Skin epidermis (tissue), 12 donors: ENCODE results near the gene AQP3.
"Not testable (repeated sequence)": the region's sequence is repeated elsewhere in the genome, so short reads cannot be mapped to it uniquely, and the experiment has no call there.

Source experiments
- H3K27ac ChIP-seq, 21 experiments: fragments of 200-600 bp; sonication (generic) in 11 of 21; one replicate each; pipeline ENCODE4 v1.5.0; 2020; ENCODE audit warnings: mild to moderate bottlenecking in 3 of 21, inconsistent platforms in 2 of 21, moderate library complexity in 2 of 21
- H3K4me3 ChIP-seq, 7 experiments: fragments of 200-600 bp; sonication (generic) in 2 of 7; one replicate each; pipeline ENCODE4 v1.5.0; 2020; ENCODE audit warnings: inconsistent platforms in 2 of 7, mild to moderate bottlenecking in 2 of 7, moderate library complexity in 1 of 7

Gene AQP3

DNA sequence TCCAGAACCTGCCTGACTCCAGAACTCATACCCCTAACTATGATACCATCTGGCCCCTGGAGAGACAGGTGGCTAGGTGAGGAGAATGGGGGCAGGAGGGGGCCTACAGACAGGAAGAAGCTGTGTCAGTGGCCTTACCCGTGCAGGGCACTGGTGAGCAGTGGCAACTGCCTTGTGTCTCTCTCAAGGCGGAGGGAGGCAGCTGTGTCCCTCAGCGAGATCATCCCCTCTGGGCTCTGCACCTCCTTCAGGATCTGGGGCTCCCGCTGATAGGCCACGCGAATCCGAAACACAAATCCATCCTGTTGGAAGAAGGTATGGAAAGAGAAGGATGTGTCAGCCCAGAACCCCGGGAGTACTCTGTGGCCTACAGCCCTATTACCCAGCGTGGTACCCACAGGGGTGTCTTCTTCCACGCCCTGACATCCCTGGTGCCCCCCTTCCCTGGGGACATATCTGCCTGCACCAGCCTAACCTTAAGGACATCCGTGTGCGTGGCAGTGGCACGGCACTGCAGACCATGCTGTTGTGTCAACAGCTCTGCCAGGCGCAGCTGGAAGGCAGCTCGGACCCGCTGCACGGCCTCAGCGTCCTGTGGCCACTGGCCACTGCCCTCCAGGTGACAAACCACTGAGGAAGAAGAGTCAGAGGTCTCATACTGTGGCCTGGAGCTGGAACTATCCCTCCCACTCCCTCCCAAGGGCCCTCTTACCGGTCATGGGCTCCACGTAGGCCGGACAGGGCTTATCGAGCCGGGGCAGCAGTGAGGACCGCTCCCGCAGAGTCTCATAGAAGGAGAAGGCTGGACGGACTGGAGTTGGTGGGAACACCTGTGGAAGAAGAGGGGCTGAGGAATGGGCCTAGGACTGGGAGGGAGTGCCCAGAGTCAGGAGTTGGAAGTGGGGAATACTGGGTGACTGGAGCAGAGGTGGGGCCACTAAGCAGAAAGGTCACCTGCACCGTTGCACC, 18.5 kb upstream of the AQP3 start:
- no peak overlapping the region for H3K4me3 ChIP-seq
- peak overlapping the region in 1 of 21 experiments; percentile 17 for H3K27ac ChIP-seq

DNA sequence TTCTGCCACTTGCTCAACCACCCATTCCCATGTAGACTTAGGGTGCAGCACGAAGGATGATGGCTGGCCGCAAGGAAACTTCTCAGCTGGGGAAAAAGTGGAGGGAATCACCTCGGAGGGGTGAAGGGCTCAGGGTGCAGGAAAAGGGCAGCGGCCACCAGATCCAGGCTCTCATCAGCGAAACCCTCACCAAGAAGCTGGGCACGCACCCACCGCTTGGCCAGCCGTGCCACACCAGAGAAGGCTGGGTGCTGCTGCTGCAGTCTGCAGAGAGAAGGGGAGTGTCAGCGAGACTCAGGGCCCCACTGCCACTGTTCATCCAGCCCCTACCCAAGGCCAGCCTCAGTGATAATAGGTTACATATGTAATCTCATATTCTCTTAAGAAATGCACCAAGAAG, 17.7 kb upstream of the AQP3 start:
- H3K27ac ChIP-seq: no peak overlapping the region
- H3K4me3 ChIP-seq: no peak overlapping the region

DNA sequence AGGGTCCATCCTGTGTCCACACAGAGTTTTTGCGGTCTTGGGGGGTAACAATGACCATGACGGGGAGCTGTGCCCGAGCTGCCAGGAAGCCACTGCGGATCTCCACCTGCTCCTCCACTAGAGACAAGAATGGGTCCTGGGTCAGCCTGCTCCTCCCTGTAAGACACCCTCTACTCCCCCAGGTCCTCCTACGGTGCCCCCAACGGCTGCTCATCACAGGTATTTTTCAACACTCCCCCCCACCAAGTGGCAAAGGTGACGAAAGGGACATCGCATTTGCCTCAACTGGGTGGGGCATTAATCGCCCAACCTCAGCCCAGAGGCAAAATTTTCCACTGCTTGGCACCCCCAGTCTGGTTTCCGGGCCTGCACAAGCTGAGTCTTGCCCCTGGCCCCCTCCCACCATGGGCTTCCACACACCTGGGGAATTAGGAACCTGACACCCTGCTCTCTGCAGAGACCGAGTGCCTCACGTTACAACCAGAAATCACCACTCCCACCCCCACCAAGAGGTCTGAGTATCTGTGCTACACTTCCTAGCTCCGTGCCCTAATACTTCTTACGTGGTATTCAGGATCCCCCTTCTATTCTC, 16.7 kb upstream of the AQP3 start:
- Histone ChIP-seq H3K27ac (peak overlapping the region in 6 of 21 experiments; percentile 5 to 39 (median 30)), H3K4me3 (no peak overlapping the region)

DNA sequence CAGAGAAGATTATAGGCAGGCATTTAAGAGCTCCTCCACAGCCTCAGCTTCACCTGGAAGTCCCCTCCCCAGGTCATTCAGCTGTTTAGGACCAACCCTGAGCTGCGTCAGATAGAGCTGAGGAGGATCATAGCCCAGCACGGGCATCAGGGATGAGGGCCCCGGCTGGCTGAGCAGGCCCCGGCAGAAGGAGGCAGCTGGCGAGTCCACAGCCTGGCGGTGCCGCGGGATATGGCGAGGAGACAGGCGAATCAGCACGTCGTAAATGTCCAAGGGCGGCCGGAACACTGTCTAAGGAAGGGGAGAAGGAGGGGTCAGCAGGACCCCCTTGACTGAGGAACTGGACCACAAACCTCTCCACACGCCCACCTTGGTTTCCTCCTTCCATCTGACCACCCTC, 15.8 kb upstream of the AQP3 start:
- Histone ChIP-seq H3K27ac (peak overlapping the region in 6 of 21 experiments; percentile 21 to 39 (median 34)), H3K4me3 (no peak overlapping the region)

DNA sequence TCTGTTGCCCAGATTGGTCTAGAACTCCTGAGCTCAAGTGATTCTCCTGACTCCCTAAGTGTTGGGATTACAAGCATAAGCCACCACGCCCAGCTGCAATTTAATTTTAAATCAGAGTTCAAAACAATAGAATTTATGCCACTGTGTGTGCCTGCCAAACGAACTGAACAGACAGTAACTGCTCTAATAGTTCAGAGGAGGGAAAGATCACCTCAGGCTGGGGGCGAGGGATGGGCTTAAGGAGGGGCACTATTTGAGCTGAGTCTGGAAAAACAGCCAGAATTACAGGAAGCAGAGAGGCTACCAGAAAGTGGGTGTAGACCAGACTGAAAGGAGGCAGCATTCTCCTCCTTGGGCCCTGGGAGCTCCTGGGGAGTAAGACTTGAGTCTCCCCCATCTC, 14.1 kb upstream of the AQP3 start:
- Histone ChIP-seq H3K27ac (peak overlapping the region in 17 of 21 experiments; percentile 39 to 82 (median 65)), H3K4me3 (no peak overlapping the region)

DNA sequence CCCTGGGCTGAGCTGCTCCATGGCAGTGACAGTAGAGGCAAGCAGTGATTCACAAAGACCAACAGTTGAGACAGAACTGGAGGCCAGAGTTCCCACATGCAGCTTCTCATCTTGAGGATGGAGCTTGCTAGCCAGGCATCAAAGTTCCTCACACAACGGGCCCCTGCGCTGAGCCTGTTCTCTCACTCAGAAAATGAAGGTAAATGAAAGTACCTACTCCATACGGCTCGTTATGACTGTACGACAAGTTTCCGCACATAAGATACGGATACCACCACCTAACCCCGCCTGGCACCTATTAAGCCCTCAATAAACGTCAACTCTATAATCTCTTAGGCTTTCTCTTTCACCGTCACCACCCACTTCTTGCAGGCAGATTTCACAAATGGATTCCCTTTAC, 13.5 kb upstream of the AQP3 start:
- Histone ChIP-seq H3K27ac (peak overlapping the region in 16 of 21 experiments; percentile 39 to 82 (median 66)), H3K4me3 (no peak overlapping the region)

DNA sequence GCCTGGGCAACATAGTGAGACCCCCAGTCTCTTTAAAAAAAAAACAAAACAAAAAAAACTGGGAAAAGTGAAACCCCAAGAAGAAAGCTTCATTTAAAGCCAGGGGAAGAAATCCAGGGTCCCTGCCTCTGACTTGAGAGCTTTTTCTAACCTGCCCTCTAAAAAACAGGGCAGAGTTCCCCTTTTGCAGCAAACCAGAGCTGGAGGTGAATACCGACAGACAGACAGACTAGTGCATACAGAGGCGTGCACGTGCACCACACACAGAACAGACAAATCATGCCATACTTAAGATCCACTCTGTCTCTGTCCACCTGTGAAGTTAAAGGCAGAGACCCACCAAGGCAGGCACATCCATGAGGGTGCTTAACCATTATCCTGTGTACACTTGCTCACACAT, 11.7 kb upstream of the AQP3 start:
- Histone ChIP-seq H3K4me3 (no peak overlapping the region), H3K27ac (peak overlapping the region in 16 of 21 experiments; percentile 6 to 82 (median 52))

DNA sequence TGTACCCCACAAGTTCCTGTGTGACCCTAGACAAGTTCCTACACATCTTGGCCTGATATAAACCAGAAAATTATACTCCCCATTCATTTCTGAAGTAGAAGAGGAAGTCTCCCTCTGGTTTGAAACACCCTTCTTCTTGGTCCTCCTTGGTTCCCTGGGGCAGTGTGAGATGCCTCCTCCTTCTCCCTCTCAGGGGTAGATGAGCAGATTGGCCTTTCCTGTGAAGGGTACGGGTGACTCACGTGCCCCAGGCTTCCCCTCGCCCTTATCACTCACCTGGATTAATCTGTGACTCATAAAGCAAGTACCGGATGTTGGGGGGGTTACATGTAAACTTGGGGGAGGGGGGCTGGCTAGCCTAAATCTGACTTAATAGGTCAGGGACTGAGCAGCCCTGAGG, 11.1 kb upstream of the AQP3 start:
- peak overlapping the region in 17 of 21 experiments; percentile 14 to 82 (median 51) for H3K27ac ChIP-seq

DNA sequence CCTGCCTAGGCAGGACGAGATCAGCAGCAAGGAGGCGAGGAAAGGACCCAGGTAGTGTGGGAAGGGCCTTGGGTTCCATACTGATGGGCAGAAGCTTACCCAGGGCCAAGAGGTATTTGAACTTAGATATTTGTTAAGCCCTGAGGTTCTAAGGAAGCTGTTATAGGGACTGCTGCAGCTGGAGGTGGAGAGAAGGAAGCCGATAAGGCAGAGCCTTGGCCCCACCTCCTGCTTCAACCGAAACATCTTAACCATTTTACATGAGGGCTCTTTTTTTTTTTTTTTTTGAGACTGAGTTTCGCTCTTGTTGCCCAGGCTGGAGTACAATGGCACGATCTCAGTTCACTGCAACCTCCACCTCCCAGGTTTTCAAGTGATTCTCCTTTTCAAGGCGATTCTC, 8.6 kb upstream of the AQP3 start:
- Histone ChIP-seq H3K27ac (peak overlapping the region in 2 of 21 experiments; percentile 7 to 23), H3K4me3 (no peak overlapping the region)

More for the DNA sequence above, 11.1 kb upstream of the AQP3 start:
- H3K4me3 ChIP-seq: no peak overlapping the region

DNA sequence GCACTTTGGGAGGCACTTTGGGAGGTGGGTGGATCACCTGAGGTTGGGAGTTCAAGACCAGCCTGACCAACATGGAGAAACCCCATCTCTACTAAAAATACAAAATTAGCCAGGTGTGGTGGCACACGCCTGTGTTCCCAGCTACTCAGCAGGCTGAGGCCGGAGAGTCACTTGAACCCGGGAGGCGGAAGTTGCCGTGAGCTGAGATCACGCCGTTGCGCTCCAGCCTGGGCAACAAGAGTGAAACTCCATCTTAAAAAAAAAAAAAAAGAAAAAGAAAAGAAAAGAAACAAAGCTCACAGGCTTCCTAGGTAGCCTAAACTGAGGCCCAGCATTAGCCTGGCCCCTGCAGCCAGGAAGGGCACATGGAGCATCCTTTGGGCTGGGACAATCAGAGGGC, 8.1 kb upstream of the AQP3 start:
- H3K27ac ChIP-seq: peak overlapping the region in 1 of 21 experiments; percentile 7
- not testable (repeated sequence) for H3K4me3 ChIP-seq

DNA sequence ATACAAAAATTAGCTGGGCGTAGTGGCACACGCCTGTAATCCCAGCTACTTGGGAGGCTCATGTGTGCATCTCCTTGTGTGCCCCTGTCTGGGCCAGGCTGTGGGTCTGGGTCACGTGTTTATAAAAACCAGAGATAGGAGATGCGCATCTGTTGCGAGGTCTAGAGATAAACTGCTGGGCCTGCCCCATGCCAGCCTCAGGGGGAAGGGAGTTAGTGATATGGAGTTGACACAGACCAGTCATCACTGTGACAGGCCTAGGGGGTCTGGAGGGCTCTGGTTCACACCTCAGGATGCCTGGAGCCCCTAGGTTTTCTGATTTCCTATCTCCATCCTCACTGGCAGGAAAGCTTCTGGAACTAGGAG, 7.3 kb upstream of the AQP3 start:
- H3K27ac ChIP-seq: peak overlapping the region in 1 of 21 experiments; percentile 75

DNA sequence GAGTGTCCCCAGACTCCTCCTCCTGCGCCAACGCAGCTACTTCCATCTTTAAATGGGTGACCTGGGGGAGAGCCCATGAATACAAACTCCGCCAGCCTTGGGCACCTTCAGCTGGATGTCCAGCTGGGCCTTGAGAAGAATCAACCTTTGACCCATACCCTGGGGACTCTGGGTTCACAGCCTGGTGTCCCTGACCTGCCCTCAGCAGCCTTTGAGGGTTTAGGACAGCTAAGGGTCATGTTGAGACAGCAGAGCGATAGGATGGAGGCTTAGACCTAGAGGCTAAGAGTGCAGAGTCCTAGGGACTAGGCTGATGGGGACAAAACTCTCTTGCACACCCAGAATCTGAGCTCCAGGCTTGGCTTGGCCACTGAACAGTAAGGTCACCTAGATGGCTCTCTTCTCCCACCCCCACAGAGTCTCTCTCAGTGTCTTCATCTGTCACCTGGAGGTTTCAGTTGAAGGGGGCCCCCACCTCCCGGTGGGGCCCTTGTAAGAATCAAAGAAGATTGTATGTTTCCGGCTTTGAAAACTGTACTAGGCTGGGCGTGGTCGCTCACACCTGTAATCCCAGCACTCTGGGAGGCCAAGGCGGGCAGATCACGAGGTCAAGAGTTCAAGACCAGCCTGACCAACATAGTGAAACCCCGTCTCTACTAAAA, 6.7 kb upstream of the AQP3 start:
- Histone ChIP-seq H3K27ac (peak overlapping the region in 11 of 21 experiments; percentile 24 to 75 (median 49)), H3K4me3 (no peak overlapping the region)

More for the DNA sequence above, 7.3 kb upstream of the AQP3 start:
- not testable (repeated sequence) for H3K4me3 ChIP-seq

DNA sequence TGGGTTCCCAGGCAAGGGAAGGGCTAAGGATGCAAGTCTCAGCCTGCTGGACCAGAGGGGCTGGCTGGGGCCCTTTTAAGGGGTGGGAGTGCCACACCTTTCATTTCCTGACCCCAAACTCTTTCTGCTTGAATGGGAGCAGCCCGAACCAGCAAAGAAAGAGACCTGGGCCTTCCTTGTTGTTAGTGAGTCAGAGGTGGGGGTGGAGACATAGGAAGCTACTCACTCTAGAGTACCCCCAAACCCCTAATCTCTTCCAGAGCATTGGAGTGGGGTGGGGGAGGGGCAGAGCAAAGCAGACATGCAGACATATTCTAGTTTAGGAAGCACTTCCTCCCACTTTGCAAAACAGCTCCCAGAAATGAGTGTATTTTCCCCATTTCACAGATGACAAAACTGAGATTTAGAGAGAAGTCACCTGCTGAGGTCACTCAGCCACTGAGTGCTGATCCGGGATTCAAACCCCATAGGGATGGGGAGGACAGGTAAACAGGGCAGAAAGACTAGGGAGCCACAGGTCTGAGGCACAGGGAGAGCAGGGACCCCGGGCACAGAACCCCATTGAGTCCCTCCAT, 6.0 kb upstream of the AQP3 start:
- no peak overlapping the region for H3K4me3 ChIP-seq

DNA sequence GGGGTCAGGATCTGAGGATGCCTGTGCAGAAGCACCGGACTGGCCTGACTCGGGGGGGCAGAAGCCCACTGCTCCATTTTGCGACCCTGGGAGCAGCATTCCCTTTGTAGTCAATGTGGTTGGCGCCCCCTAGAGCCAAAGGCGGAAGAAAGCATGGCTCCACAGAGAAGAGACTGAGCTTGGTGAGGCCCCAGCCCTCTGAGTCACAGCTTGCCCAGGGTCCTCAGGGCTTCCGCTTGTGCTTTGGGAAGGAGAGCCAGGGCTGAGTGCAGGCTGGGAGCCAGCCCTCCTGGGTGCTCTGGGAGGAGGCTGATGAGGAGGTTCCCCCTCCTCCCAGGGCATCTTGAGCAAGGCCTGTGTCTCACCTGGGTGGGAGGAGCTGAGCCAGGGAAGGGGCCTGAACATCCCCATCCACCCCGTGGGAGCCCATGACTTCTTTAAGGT, 5.5 kb upstream of the AQP3 start:
- Histone ChIP-seq H3K27ac (peak overlapping the region in 15 of 21 experiments; percentile 6 to 75 (median 45)), H3K4me3 (no peak overlapping the region)

More for the DNA sequence above, 6.0 kb upstream of the AQP3 start:
- H3K27ac ChIP-seq: peak overlapping the region in 14 of 21 experiments; percentile 16 to 75 (median 48)

DNA sequence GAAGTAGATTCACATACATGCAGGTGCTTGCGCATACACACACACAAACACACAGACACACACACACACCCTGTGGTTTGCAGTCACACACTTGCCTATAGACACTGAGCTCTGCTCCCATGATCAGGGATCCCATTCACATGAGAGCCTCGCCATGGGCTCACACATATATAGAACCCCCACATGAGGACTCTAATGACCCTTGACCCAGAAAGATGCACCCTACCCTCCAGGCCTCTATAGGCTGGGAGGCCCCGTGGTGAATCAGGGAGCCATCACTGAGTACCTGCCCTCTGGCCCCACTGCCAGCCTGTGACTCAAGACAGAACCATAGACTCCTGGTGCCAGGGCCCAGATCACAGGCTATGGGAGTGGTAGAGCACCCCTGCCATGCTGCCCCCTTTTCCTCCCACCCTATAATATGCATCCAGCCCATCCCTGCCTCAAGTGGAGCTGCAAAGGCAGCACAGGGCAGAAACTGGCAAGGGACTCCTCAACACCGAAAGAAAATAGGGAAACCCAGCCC, 3.3 kb upstream of the AQP3 start:
- H3K27ac ChIP-seq: peak overlapping the region in 3 of 21 experiments; percentile 24 to 61 (median 37)
- no peak overlapping the region for H3K4me3 ChIP-seq

DNA sequence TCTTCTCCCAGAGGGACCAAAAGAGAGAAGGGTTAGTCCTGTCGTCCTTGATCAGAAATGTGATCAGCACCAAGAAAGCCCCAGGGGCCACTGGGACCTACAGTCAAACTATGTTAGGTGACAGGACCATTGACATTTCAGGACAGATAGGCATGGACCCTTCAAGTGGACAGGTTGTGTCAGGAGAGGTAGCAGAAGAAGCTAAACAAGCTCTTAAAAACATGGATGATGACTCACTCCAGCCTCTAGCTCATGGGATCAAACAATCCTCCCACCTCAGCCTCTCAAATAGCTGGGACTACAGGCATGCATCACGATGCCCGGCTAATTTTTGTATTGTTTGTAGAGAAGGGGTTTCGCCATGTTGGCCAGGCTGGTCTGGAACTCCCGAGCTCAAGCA, 2.3 kb upstream of the AQP3 start:
- no peak overlapping the region for H3K4me3 ChIP-seq
- H3K27ac ChIP-seq: peak overlapping the region in 2 of 21 experiments; percentile 35 to 41

DNA sequence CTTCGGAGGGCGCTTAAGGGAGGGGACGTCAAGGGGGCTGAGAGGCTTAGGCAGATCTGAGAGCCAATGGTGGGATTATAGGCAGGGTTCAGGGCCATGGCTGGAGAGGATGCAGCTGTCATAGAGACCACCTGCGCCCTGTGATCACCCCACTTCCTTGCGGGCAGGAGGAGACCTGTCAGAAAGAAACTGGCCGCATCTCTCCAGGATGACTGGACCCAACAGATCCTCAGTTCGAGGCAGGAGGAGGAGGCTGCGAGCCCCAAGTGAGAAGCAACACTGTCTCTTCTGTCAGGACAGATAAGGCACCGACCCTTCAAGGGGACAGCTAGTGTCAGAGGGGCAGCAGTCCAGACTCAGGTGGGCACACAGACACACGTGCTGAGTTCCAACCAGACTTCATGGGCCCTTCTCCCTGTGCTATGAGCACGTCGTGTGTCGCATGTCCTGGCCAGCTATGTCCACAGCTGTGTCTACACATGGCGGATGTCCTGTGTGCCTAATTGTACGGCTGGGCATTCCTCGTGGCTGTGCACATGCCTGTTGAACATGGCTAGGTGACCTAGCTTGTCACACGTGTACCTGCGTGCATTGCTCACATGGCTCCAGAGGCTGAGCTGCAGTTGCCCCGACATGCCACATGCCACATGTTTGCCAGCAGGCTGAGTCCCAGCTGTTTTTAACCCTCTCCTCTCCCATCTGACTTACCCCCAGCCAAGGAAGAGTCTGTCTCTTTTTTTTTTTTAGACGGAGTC, 583 bp upstream of the AQP3 start:
- peak overlapping the region; percentile 52 to 94 (median 85) for H3K27ac ChIP-seq
- peak overlapping the region; percentile 43 to 63 (median 50) for H3K4me3 ChIP-seq

DNA sequence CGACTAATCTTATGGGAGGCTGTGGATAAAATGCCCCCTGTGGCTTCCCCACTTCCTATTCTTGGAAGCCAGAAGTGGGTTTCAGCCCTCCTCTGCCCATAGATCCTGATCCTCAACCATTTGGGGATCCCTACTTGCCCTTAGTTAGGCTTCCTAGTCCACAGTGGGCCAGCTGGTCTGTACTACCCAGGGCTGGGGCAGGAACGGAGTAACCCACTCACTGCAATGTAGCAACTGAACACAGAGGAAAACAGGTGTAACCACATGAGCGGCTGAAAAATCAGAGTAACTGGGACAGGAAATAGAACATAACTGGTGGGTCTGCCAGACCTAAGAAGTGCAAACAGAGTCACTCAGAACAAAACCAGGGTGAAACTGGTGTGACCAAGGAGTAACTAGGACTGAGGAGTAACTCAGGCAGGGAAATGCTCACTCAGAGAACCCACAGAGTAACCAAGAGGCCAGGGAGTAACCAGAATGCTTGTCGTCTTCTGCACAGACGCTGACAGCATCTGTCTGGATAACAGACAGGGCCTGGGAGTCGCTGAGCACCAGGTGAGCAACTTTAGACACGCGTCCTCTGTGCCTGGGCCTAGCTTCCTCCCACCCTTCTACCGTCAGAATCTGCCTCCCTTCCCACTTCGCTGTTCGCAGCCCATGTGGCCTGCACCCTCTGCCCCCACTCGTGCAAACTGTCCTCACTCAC, 1.0 kb downstream of the AQP3 start:
- Histone ChIP-seq H3K27ac (peak overlapping the region; percentile 52 to 94 (median 85)), H3K4me3 (peak overlapping the region; percentile 43 to 63 (median 50))
